GM19395 (cell line): ENCODE data around the gene REXO5.
"Not testable (repeated sequence)": the region's sequence is repeated elsewhere in the genome, so short reads cannot be mapped to it uniquely, and the experiment has no call there.

Source experiments
- ATAC-seq: cut with Tn5 transposase; IDR thresholded peaks from one replicate; pipeline ENCODE4 v1.9.1; 2021; ENCODE audit warnings: mild to moderate bottlenecking, moderate library complexity; ENCODE audit not compliant: unreplicated experiment

REXO5 gene, protein sequence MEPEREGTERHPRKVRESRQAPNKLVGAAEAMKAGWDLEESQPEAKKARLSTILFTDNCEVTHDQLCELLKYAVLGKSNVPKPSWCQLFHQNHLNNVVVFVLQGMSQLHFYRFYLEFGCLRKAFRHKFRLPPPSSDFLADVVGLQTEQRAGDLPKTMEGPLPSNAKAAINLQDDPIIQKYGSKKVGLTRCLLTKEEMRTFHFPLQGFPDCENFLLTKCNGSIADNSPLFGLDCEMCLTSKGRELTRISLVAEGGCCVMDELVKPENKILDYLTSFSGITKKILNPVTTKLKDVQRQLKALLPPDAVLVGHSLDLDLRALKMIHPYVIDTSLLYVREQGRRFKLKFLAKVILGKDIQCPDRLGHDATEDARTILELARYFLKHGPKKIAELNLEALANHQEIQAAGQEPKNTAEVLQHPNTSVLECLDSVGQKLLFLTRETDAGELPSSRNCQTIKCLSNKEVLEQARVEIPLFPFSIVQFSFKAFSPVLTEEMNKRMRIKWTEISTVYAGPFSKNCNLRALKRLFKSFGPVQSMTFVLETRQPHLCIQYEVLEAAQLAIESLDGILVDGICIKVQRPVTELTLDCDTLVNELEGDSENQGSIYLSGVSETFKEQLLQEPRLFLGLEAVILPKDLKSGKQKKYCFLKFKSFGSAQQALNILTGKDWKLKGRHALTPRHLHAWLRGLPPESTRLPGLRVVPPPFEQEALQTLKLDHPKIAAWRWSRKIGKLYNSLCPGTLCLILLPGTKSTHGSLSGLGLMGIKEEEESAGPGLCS

DNA sequence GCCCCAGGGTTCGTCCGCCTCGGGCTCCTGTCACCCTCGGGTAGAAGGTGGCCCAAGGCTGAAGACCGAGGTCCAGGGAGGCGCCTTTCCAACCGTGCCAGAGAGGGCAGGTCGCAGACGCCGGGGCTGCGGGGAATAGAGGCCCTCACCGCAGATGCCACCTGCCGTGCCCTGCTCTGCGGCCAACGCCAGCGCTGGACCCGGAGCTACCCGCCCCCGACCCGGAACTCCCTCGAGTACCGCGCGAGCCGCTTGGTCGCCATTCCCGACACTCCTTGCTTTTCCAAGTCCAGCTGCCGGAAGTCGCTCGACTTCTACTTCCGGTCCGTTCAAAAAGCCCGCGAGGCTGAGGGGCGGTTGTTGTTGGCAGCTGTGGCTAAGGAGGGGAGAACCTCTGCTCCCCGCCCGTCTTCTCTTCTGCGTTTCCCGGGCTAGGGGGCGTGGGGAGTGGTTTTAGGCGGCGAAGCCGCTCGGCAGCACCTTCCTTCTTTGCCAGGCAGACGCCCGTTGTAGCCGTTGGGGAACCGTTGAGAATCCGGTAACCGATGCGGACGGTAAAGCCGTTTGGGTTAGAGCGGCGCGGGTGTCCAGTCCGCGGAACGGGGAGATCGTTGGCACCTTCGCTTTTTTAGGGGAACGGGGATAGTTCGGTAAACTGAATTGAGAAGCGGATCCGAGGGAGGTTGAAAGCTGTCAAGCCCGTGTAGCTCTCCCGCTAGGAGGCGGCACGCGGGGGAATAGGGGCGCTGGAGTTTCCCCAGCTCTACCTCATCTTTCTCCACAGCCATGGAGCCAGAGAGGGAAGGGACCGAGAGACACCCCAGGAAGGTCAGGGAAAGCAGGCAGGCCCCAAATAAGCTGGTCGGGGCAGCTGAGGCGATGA, at the start of gene REXO5, which contains the start of gene ERI2:
Gene REXO5 (plus strand): TSS at position 360 of the 883 bp plus-strand sequence. CDS start 427 bp downstream, at position 787.
Gene ERI2 (minus strand): TSS at position 305 of the 883 bp plus-strand sequence. CDS start 42 bp downstream, at position 263.
- peak; percentile 81 for ATAC-seq

DNA sequence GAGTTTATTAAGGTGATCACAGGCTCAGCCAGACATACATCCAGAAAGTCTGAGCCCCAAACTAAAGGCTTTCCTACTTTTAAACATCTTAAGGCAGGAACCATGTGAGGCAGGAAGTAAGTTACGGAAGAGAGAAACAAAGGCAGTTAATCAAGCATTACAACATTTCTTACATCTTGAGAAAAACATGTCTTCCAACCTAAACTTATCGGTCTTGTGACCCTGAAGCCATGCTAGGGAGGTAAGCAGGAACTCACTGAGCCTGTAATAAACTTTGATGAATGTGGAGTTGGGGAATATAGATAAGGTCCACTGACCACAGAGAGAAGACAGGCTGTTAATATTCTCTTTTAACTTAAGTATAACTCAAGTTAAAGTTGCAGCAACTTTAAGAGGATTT, 46.0 kb upstream of the REXO5 start:
- no peak for ATAC-seq

DNA sequence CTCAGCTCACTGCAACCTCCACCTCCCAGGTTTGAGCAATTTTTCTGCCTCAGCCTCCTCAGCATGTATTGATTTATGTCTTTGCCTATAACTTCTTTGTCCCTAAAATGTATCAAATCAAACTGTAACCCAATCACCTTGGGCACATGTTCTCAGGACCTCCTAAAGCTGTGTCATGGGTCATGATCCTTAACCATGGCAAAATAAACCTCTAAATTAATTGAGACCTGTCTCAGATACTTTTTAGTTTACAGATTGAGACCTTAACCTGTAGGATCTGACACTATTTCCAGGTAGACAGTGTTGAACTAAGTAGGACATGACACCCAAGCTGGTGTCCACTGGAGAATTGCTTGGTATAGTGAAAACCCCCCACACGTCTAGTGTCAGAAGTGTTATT, 45.2 kb upstream of the REXO5 start:
- ATAC-seq: no peak

DNA sequence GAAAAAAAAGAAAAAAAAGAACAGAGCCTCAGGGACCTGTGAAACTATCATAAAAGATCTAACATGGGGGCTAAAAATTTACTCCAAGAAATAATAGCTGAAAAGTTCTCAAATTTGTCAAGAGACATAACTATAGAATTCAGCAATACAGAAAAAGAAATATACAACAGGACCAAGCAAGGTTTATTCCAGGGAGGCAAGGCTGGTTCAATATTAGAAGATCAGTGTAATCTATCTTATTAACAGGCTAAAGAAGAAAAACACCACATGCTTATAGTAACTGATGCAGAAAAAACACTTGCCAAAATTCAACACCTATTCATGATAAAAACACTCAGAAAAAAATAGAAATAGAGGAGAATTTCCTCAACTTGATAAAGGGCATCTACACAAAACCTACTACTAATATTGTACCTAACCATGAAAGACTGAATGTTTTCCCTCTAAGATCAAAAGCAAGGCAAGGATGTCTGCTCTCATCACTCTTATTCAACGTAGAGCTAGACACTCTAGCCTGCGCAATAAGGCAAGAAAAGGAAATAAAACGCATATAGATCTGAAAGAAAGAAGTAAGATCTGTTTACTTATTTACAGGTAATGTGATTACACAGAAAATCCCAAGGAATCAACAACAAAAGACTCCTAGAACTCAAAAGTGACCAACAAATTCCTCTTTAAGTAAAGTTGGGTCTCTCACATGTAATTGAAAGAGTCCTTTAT, 43.8 kb upstream of the REXO5 start:
- no peak for ATAC-seq

DNA sequence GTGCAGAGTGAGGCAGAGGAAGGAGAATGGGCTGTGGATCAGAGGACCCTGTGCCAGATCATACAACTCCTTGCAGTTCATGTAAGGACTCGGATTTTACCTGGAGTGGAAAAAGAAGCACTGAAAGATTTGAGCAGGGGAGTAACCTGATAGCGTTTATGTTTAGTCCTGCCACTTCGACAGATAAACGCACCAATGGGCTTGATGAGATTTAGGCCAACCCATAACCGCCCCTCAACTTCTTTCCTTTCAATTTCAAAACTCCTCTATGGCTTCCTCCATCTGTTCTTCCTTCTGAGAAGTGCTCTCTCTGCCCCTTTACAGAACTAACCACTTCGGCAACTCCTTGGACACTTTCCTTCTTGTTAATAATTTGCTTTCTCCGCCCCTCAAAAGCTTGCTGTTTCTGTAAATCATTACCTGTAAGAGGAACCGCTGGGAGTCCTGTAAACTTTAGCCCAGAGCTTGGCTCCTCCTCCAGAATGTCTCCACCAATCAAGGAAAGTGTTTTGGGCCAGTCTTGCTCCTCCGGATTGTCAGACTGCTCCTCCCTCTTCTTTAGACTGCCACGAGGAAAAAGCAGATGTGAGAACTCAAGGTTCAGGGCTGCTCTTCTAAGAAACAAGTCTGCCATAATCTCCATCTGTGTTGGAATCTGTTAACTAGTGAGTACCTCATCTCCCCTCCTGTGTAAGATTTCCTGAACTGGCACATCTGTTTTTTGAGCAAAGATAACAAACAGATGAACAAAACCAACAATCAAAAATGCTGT, 42.7 kb upstream of the REXO5 start, which contains the start of gene ACSM3:
Gene ACSM3 (plus strand): TSS at position 554 of the 772 bp plus-strand sequence. CDS start 6,021 bp downstream, outside the sequence.
- peak; percentile 99 for ATAC-seq

DNA sequence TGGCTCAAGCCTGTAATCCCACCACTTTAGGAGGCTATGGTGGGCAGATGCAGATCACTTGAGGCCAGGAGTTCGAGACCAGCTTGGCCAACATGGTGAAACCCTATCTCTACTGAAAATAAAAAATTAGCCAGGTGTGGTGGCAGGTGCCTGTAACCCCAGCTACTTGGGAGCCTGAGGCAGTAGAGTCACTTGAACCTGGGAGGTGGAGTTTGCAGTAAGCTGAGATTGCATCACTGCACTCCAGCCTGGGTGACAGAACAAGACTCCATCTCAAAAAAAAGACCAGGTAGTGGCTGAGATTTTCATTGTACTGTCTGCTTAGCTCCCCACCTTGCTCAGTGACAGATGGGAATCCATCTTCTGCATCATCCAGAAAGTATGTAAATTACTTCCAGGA, 41.9 kb upstream of the REXO5 start:
- not testable (repeated sequence) for ATAC-seq

DNA sequence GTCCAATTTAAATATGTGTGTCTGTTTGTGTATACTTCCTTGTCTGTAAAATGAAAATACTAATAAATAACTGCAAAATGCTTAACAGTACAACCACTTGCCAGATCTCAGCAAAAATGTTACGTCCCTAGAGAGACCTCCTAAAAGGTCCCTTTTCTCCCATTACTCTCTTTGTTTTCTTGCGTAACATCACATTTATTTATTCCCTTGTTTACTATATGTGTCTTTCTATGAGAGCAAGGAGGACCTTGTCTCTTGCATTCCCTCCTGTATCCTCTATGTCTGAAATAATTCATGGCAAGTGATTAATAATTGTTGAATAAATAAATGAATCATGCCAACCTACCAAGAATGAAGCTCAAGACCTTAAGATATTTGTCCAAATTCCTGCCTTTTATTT, 40.6 kb upstream of the REXO5 start:
- ATAC-seq: no peak

DNA sequence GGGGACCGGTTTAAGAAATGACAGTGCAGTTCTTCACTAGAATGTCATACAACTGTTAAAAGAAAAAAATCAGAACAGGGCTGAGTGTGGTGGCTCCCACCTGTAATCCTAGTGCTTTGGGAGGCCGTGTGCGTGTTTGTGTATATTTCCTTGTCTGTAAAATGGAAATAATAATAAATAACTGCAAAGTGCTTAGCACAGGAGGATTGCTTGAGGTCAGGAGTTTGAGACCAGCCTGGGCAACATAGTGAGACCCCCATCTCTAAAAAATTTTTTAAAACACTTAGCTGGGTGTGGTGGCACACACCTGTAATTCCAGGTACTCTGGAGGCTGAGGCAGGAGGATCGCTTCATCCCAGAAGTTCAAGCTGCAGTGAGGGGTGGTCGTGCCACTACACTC, 40.0 kb upstream of the REXO5 start:
- no peak for ATAC-seq

DNA sequence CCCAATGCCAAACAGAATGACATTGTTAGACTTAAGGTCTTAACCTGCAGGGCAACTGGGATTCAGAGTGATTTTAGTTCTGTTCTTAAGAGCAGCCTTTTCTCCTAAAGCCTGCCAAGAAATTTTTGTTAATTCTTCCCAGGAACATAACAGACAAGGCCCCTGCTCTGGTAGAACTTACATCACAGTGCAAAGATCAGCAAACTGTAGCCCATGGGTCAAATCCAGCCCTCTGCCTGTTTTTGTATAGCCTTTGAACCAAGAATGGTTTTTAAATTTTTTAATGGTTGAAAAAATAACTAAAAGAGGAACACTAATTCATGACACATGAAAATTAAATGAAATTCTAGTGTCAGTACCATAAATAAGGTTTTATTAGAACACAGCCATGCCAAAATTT, 38.8 kb upstream of the REXO5 start:
- ATAC-seq: no peak

DNA sequence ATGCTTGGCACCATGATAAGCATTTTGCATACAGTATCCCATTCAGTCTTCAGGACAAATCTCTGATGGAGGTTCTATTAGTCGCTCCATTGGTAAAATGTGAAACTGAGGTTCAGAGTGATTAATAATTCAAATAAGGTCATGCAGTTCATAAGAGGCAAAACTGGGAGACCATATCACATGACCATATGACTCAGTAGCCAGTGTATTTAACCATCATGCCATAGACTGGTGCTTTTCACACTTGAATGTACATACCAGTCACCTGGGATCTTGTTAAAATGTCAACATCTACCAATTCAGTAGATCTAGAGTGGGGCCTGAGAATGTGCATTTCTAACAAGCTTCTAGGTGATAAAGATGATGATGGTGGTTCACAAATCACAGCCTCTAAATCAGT, 38.2 kb upstream of the REXO5 start:
- ATAC-seq: no peak

DNA sequence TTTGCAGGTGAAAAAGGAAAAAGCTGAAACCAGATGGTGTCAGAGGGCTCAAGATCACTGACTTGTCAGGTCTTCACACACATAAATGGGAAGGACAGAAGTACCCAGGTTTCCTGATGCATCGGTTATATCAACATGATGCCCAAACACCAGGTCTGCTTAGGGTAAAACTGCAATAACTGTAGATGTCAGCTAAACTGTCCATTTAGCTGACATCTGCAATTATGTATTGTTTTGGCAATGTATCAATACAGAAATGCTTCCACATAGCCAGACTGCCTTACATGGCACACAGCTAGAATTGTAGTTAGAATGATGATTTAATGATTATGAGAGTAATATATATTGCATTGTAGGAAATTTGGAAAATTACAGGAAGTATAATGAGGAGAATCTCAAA, 37.5 kb upstream of the REXO5 start:
- no peak for ATAC-seq

DNA sequence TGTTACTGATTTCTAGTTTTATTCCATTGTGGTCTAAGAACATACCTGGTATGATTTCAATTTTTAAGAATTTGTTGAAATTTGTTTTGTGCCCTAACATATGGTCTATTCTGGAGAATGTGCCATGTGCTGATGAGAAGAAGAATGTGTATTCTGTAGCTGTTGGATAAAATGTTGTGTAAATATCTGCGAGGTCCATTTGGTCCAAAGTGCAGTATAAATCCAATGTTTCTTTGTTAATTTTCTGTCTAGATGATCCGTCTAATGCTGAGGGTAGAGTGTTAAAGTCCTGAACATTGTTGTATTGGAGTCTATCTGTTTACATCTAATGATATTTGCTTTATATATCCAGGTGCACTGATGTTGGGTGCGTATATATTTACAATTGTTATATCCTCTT, 32.6 kb upstream of the REXO5 start:
- ATAC-seq: no peak

DNA sequence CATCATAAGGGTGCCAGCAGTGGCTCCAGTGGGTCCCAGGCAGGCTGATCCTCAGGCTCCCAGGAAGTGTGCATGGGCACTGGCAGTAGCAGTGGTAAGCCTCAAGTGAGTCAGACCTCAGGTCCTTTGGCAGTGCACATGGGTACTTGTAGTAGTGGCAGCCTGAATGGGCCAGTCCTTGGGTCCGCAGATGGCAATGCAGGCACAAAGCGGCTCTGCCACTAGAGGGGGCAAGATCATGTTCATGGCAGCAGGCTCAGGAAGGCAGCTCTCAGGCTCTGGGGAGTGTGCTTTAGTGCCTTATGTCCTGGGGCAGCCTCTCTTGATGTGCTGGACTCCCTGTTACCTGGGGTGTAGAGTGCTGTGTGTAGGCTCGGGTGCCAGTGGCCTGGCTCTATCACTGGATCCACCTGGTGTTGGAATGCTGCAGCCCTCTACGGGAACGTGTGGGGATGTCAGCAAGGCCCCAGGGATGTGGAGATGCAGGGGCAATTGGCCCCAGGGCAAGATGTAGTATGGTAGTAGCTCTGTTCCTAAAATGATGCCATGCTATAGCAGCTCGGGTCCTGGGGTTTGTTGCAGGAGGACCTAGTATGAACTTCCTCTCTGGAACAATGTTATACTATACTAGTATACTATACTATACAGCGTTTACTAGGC, 31.5 kb upstream of the REXO5 start:
- ATAC-seq: no peak

DNA sequence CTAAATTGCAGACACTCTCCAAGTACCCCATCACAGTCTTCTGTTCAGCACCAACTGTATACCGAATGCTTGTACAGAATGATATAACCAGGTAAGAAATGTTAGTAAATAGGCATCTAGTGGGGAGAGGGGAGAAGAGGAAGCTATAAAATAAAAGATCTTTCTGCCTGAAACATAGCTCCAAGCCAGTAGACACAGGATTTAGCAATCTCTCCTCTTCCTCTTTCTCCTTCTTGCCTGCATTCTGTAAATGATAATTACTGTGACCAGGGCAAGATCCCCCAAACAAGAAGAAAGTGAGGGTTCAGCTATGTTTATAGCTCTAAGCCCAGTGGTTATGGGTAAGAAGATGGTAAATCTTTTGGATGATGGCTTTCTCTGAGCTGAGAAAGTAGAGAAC, 24.6 kb upstream of the REXO5 start:
- ATAC-seq: no peak

DNA sequence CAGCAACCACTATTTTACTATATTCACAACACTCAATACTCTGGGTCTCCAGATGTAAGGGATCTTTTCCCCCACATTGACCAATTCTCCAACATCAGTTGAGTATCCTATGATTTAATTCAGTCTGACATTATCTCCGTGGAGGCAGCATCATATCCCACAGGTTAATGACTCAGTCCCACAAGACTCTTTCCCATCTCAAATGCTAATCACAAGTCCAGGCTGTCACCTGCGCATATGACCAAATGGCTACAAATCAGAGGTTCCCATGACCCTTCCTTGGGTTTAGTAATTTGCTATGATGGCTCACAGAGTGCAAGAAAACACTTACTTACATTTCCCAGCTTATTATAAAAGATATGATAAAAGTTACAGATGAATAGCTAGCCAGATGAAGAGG, 23.9 kb upstream of the REXO5 start:
- no peak for ATAC-seq

DNA sequence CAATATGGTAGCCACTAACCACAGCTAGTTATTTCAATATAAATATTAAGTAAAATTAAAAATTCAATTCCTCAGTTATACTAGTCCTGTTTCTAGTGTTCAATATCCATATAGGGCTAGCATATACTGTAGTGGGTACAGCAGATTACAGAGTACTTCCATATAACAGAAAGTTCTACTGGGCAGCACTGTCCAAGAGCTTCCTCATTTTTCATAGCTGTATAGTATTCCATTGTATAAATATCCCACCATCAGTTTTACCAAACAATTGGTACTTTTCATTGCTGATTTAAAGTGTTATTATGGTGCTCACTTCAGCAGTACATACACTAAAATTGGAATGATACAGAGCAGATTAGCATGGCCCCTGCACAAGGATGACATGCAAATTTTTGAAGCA, 22.1 kb upstream of the REXO5 start:
- ATAC-seq: no peak

DNA sequence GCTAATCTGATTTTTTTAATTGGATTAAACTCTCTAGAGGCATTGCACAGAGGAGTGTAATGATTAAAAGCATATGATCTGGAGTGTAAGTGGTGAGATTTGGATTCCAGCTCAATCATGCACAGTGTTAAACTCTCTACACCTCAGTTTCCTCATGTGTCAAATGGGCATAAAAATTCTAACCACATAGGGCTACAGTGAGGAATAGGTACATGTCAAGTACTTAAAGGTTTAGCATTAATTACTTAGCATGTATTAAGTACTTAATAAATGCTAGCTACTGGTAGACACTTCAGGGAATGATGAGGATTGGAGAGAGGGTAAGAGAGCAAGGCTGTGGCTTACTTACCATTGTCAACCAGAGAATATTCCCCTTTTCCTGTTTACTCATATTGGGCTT, 17.2 kb upstream of the REXO5 start:
- ATAC-seq: no peak

DNA sequence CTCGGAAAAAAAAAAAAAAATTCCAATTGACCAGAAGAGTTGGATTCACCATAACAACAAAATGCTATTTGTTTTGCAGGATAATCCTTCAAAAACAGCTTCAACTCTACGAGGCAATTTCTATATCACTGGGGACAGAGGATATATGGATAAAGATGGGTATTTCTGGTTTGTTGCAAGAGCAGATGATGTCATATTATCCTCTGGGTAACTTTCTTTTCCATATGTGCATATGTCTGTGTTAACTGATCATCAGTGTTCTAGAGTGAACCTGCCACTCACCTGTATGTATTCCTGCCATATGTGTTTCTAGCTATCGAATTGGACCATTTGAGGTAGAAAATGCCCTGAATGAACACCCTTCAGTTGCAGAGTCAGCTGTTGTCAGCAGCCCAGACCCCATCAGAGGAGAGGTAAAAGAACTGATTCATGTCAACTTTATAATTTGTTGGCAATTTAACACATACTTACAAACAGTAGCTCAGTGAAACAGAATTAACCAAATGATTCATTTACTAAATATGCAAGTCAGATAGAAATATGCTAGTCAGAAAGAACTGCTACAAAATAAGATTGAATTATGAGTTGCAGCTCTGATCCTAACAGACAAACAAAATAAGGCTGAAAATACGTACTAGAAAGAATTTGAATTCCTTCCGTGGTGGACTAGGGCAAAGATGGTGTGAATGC, 14.3 kb upstream of the REXO5 start:
- no peak for ATAC-seq
